Activated CD4-positive, alpha-beta T cell treated with anti-CD3 and anti-CD28 coated beads, Interleukin-2, amount 10 ng/mL, durations not matched to agents 7 days and 5 days (primary cell): ENCODE measurements around the gene IFNL3. TPM values are rescaled to one million over a fixed set of nuclear protein-coding genes. Genes with fewer than 3 reads are reported as not detected.

Experiments used
- CTCF ChIA-PET: fragments of 350-600 bp; sonication (Branson Sonifier 250); formaldehyde crosslinking; loops from one replicate; lab custom pipeline; 2021; ENCODE audit warnings: antibody characterized with exemption; lab: Charles Lee
- POLR2A ChIA-PET: fragments of 350-600 bp; sonication (Branson Sonifier 250); formaldehyde crosslinking; loops from one replicate; lab custom pipeline; 2021; ENCODE audit warnings: antibody characterized with exemption; lab: Charles Lee
- DNase-seq: peaks from one replicate; pipeline ENCODE4 v3.0.0-alpha.2; 2020
- H3K27ac Mint-ChIP-seq: one replicate; pipeline ENCODE4 v1.8.0; 2021; ENCODE audit warnings: mild to moderate bottlenecking, moderate library complexity, mixed read lengths
- H3K27me3 Mint-ChIP-seq: one replicate; pipeline ENCODE4 v1.8.0; 2021; ENCODE audit warnings: mixed read lengths
- H3K36me3 Mint-ChIP-seq: one replicate; pipeline ENCODE4 v1.8.0; 2021; ENCODE audit warnings: low read depth, mixed read lengths
- H3K4me1 Mint-ChIP-seq: one replicate; pipeline ENCODE4 v1.8.0; 2021; ENCODE audit warnings: mixed read lengths
- H3K4me3 Mint-ChIP-seq: one replicate; pipeline ENCODE4 v1.8.0; 2021; ENCODE audit warnings: mild to moderate bottlenecking, moderate library complexity, mixed read lengths
- H3K9me3 Mint-ChIP-seq: one replicate; pipeline ENCODE4 v1.8.0; 2021; ENCODE audit warnings: mixed read lengths
- total RNA-seq, 2 experiments: library from RNA; stranded (reverse); gene quantifications; one replicate each; pipeline ENCODE4 v1.2.3, GENCODE V29; 2021

Gene IFNL3
- total RNA-seq, 2 experiments from 2014 or later = not detected

DNA sequence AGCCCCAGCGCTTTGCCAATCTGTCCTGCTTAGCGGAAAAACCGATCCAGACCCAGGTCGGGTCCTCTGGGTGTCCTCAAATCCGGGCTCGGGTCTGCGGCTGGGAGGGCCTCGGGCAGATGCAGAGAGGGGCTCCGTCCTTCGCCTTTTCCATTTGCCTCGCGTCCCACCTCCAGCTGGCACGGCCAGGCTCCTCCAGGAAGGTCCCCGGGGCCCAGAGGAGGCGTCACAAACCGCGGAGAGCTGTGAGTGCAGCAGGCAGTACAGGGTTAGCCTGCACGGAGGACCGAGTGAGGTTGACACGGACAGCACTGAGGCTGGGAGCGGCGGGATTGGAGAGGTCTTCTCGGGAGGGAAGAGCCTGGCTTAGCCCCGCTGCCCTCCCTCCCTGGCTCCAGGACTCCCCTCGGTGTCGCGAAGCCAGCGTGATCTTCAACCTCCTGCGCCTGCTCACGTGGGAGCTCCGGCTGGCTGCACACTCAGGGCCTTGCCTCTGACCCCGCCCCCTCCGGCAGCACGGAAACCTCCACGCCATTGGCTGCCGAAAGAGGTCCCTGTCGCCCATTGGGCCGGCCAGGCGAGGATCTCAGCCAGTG, 20.6 kb upstream of the IFNL3 start:
- ChIA-PET CTCF (interaction anchor here (1.2 kb wide), 1 partner anchor 8 kb away, joined by 3 read pairs; no protein-coding TSS in a partner anchor), POLR2A (no interaction called here)
- H3K4me3 Mint-ChIP-seq = no peak overlapping the region
- H3K27me3 Mint-ChIP-seq = peaks cover 43% of the 10 kb centered on the region
- no peaks in the 10 kb centered on the region for H3K36me3 Mint-ChIP-seq
- H3K9me3 Mint-ChIP-seq = no peaks in the 10 kb centered on the region
- H3K27ac Mint-ChIP-seq = no peak overlapping the region
- no peak for DNase-seq
- H3K4me1 Mint-ChIP-seq = no peaks in the 10 kb centered on the region

DNA sequence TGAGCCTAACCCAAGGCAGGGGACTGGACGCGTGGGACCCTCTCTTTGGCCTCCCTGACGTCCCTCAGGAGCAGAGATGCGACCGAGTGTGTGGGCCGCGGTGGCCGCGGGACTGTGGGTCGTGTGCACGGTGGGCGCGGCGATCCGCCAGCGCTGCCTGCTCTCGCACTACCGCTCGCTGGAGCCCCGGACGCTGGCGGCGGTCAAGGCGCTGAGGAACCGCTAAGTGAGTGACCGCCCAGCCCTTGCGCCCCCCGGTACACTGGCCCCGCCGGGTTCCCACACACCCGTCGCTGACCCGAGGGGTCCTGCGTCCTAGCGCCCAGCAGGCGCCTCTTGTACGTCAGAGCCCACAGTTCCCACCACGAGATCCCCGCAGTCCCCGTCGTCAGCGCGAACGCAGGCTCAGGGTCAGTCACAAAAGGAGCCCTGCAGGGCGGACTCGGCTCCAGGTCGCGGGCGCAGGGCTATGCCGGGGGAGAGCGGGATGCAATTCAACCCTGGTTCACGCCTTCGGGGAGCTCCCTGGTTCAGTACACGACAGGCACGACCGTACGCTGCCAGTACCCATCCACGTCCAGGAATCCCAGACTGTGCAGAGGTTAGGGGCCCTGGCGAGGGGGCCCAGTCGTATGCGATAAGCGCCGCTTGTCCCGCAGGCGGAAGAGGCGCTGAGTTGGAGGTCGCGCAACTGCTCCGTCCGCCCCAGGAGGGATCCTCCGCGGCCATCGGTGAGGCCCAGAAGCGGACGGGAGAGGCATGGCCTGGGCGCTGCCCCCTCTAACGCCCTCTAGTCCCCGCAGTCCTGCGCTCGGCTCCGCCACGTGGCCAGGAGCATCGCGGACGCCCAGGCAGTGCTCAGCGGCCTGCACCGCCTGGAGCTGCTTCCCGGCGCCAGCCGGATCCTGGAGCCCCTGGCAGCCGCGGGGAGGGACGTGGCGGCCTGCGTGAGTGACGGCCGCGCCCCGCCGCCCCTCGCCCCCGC, 19.8 kb upstream of the IFNL3 start:
- H3K27me3 Mint-ChIP-seq = peaks cover 42% of the 10 kb centered on the region
- H3K36me3 Mint-ChIP-seq = no peaks in the 10 kb centered on the region
- ChIA-PET CTCF (interaction anchor here (1.2 kb wide), 1 partner anchor 9 kb away, joined by 3 read pairs; no protein-coding TSS in a partner anchor), POLR2A (no interaction called here)
- H3K27ac Mint-ChIP-seq = no peak overlapping the region
- H3K4me1 Mint-ChIP-seq = no peaks in the 10 kb centered on the region
- H3K9me3 Mint-ChIP-seq = no peaks in the 10 kb centered on the region
- H3K4me3 Mint-ChIP-seq = no peak overlapping the region
- DNase-seq = no peak

DNA sequence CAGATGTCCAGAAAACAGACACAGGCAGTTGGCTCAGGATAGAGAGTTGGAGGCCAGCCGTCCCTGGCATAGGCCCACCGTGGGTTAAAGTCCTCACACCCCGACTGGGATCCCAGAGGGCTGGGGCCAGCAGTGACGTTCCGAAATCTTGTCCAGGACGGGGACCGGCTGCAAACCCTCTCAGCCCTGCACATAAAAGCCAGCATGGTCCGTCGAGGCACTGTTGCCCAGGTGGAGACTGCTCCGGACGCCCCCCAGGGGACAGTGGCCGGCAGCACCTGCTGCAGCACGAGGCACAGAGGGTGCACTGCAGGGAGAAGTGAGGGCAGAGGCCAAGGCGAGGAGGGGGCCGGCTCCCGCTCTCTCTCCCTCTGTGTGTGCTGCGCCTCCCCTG, 19.1 kb upstream of the IFNL3 start:
- no peaks in the 10 kb centered on the region for H3K36me3 Mint-ChIP-seq

DNA sequence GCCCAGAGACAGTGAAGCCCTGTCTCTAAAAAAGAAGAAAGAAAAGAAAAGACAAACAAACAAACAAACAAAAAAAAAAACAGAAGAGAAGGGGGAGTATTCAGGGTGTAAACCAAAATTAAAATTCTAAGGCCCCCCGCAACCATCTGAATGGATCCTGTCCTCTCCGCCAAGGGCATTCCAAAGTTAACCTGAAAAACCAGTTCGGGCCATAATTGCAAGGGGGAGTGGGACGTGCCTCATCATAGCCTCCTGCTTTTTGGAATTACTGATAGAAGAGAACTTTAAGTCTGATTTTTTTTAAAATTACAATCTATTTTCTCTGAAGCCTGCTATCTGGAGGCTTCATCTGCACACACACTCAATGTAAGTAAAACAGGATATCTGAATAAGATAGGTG, 17.7 kb upstream of the IFNL3 start:
- Mint-ChIP-seq H3K9me3 (no peaks in the 10 kb centered on the region), H3K36me3 (no peaks in the 10 kb centered on the region), H3K4me3 (no peak overlapping the region), H3K4me1 (no peaks in the 10 kb centered on the region), H3K27ac (no peak overlapping the region), H3K27me3 (peaks cover 40% of the 10 kb centered on the region)
- ChIA-PET CTCF (interaction anchor here (0.5 to 0.8 kb wide), 2 partner anchors 51 to 412 kb away, joined by 3 to 5 read pairs; no protein-coding TSS in a partner anchor), POLR2A (no interaction called here)
- no peak for DNase-seq

More for the DNA sequence above, 19.1 kb upstream of the IFNL3 start:
- Mint-ChIP-seq H3K9me3 (no peaks in the 10 kb centered on the region), H3K27ac (no peak overlapping the region), H3K27me3 (peaks cover 42% of the 10 kb centered on the region), H3K4me1 (no peaks in the 10 kb centered on the region), H3K4me3 (no peak overlapping the region)
- no peak for DNase-seq
- ChIA-PET CTCF (no interaction called here), POLR2A (interaction anchor here (0.6 kb wide), 1 partner anchor 26 kb away, joined by 4 read pairs; no protein-coding TSS in a partner anchor)

DNA sequence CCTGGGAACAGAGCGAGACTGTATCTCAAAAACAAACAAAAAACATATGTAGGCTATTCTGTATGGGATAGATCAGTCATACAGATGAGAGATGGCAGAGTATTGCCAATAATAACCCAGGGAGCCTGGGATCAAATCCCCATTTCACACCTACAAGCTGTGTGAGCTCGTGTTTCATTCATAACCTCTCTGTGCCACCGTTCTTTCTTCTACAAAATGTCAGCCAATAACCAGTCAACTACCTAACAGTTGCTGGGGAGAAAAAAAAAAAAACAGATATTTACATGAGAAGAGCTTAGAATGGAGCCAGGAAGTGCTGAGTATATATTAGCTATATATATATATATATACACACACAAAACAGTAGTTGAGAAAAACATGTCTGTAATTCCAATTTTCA, 16.9 kb upstream of the IFNL3 start:
- H3K36me3 Mint-ChIP-seq = no peaks in the 10 kb centered on the region
- peaks cover 37% of the 10 kb centered on the region for H3K27me3 Mint-ChIP-seq
- no peak for DNase-seq
- no peak overlapping the region for H3K27ac Mint-ChIP-seq
- no peak overlapping the region for H3K4me3 Mint-ChIP-seq
- H3K4me1 Mint-ChIP-seq = no peaks in the 10 kb centered on the region
- no peaks in the 10 kb centered on the region for H3K9me3 Mint-ChIP-seq
- POLR2A ChIA-PET = no interaction called here
- CTCF ChIA-PET = interaction anchor here (0.8 kb wide), 1 partner anchor 412 kb away, joined by 5 read pairs; no protein-coding TSS in a partner anchor

DNA sequence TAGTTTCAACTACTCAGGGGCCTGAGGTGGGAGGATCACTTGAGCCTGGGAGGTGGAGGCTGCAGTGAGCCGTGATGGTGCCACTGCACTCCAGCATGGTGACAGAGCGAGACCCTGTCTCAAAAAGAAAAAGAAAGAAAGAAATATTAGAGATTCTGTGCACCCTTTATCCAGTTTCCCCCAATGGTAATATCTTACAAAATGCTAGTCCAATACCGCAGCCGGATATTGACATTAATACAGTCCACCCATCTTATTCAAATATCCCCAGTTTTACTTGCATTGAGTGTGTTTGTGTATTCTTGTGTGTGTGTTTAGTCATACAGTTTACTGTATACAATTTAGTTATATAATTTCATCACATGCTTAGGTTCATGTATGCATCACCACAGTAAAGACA, 12.4 kb upstream of the IFNL3 start:
- CTCF ChIA-PET = no interaction called here
- Mint-ChIP-seq H3K27me3 (peaks cover 7% of the 10 kb centered on the region), H3K4me1 (peaks cover 7% of the 10 kb centered on the region), H3K4me3 (no peak overlapping the region), H3K27ac (no peak overlapping the region), H3K36me3 (no peaks in the 10 kb centered on the region), H3K9me3 (no peaks in the 10 kb centered on the region)
- POLR2A ChIA-PET = interaction anchor here (0.8 kb wide), 1 partner anchor 46 kb away, joined by 3 read pairs; no protein-coding TSS in a partner anchor
- no peak for DNase-seq

DNA sequence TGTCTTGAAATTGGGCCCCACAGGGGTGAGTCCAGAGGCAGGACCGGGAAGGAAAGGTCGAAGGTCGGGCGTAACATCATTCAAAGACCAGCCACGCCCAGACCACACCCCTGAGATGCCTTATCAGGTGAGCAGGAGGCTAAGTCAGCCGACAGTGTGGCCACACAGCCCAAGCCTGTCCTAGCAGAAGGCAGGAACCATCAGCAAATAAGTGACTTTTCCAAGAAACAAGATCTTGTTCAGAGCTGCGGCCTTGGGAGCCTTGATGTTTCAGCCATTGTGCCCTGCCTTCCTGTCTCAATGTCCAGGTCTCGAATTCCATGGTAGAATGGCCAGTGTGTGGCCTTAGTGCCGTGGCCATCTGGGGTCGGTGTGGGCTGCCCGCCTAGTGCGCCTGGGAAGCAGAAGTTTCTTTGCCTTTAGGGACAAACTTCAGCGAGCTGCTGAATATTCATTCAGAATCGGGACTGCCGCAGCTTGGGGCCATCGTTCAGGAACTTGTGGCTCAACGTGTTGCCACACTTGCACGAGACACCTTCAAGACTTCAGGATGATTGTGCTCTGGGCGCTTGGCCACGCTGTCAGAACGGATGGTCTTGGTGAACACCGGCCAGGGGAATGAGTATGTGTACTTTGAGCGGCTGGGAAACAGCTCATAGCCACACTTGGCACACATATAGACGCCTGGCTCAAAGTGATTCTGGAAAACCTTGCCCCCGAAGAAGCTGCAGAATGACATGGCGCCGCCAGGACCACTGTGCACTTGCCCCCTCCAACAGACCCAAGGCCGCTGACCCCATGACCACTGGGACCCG, 9.9 kb upstream of the IFNL3 start:
- Mint-ChIP-seq H3K27me3 (peaks cover 2% of the 10 kb centered on the region), H3K9me3 (no peaks in the 10 kb centered on the region), H3K36me3 (no peaks in the 10 kb centered on the region), H3K4me1 (peaks cover 12% of the 10 kb centered on the region), H3K4me3 (no peak overlapping the region), H3K27ac (no peak overlapping the region)
- DNase-seq = no peak
- CTCF ChIA-PET = no interaction called here
- POLR2A ChIA-PET = no interaction called here

DNA sequence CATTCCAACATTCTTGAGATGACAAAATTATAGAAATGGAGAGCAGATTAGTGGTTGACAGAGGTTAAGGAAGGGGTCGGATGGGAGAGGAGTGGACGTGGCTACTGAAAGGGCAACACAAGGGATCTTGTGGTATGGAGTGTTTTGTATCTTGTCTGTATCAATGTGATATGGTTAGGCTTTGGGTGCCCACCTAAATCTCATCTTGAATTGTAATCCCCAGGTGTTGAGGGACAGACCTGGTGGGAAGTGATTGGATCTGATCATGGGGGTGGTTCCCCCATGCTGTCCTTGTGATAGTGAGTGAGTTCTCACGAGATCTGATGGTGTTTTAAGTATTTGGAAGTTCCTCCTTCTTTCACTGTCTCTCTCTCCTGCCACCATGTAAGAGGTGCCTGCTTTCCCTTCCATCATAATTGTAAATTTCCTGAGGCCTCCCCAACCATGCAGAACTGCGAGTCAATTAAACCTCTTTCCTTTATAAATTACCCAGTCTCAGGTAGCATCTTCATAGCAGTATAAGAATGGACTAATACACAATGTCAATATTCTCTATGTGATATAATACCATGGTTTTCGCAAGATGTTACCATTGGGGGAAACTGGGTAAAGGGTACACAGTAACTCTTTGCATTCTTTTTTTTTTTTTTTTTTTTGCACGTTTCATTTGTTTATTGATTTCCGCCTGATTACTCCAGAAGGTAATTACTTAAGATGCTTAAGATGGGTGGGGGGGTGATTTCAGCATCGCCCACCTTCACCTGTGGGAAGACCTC, 8.8 kb upstream of the IFNL3 start:
- H3K27ac Mint-ChIP-seq = no peak overlapping the region
- peaks cover 12% of the 10 kb centered on the region for H3K4me1 Mint-ChIP-seq
- DNase-seq = no peak
- CTCF ChIA-PET = no interaction called here
- no peaks in the 10 kb centered on the region for H3K9me3 Mint-ChIP-seq
- H3K27me3 Mint-ChIP-seq = peaks cover 6% of the 10 kb centered on the region
- no peak overlapping the region for H3K4me3 Mint-ChIP-seq
- POLR2A ChIA-PET = no interaction called here
- no peaks in the 10 kb centered on the region for H3K36me3 Mint-ChIP-seq

DNA sequence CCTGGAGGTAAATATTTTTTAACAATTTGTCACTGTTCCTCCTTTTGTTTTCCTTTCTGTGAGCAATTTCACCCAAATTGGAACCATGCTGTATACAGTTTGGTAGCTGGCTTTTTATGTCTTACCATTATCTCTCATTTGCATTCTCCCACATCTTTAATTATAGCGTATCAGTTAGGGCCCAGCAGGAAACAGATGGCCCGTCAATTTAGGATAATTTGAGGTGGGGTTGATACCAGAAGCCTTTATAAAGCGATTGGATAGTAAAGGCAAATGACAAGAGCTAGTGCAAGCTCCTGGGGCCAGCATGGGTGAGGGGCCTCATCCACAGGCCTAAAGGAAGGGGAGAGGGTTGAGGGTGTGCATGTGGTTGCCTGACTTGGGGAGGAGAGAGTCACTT, 7.7 kb upstream of the IFNL3 start:
- Mint-ChIP-seq H3K9me3 (no peaks in the 10 kb centered on the region), H3K27me3 (peaks cover 6% of the 10 kb centered on the region), H3K27ac (no peak overlapping the region), H3K4me3 (no peak overlapping the region), H3K4me1 (peaks cover 12% of the 10 kb centered on the region), H3K36me3 (no peaks in the 10 kb centered on the region)
- ChIA-PET CTCF (no interaction called here), POLR2A (no interaction called here)
- no peak for DNase-seq

DNA sequence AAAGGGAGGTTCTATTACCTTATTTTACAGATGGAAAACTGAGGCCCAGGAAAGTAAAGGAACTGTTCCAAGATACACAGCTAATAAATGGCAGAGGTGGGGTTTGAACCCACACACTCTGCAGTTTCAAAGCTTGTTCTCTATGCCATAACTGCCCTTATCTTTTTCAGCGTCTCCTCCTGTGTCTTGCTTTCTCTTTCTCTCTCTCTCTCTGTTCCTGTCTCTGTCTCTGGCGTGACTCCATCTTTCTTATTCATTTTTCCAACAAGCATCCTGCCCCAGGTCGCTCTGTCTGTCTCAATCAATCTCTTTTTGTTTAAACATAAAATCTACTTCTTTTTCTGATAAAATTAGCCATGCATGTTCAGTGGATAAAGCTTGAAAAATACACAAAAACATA, 7.0 kb upstream of the IFNL3 start:
- Mint-ChIP-seq H3K9me3 (no peaks in the 10 kb centered on the region), H3K27me3 (peaks cover 10% of the 10 kb centered on the region), H3K27ac (no peak overlapping the region), H3K4me3 (no peak overlapping the region), H3K36me3 (no peaks in the 10 kb centered on the region), H3K4me1 (peaks cover 12% of the 10 kb centered on the region)
- CTCF ChIA-PET = no interaction called here
- POLR2A ChIA-PET = no interaction called here
- no peak for DNase-seq

DNA sequence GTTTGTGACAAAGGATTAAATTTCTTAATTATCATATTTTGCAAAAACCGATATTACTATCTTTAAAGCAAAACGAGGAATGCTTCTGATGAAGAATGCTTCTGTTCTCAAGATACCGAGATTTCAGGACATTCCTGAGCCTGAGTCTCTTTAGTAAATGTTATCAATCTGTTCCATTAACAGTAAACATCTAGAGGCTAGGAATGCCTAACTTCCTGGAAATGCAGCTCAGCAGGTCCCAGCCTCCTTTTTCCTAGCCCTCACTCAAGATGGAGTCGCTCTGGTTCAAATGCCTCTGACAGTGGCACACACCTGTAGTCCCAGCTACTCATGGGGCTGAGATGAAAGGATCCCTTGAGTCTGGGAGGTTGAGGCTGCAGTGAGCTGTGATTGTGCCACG, 6.3 kb upstream of the IFNL3 start:
- POLR2A ChIA-PET = no interaction called here
- no peak for DNase-seq
- no peak overlapping the region for H3K27ac Mint-ChIP-seq
- H3K4me1 Mint-ChIP-seq = peaks cover 12% of the 10 kb centered on the region
- no peaks in the 10 kb centered on the region for H3K36me3 Mint-ChIP-seq
- CTCF ChIA-PET = interaction anchor here (0.6 kb wide), 1 partner anchor 125 kb away, joined by 3 read pairs; no protein-coding TSS in a partner anchor
- H3K4me3 Mint-ChIP-seq = no peak overlapping the region
- H3K9me3 Mint-ChIP-seq = no peaks in the 10 kb centered on the region
- H3K27me3 Mint-ChIP-seq = peaks cover 11% of the 10 kb centered on the region

DNA sequence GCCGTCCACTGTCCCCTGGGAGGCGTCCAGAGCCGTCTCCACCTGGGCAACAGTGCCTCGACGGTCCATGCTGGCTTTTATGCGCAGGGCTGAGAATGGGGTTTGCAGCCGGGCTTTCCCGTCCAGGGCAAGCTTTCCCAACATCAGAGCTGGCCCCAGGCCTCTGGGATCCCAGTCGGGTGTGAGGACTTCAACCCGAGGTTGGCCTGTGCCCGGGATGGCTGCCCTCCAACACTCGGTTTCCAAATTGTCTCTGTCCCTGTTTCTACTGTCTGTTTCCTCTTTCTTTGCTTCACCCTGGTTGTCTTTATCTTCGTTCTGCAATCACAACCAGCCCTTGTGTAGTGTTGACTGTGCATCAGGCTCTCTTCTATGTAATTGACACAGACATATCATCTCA, 4.0 kb upstream of the IFNL3 start, which contains the start of gene IFNL4:
IFNL4 (minus strand) TSS at position 51 of the 400 bp plus-strand sequence.
- Mint-ChIP-seq H3K36me3 (no peaks in the 10 kb centered on the region), H3K9me3 (no peaks in the 10 kb centered on the region), H3K27me3 (peaks cover 11% of the 10 kb centered on the region), H3K27ac (no peak within 1 kb of the TSS), H3K4me3 (no peak within 1 kb of the TSS), H3K4me1 (peaks cover 12% of the 10 kb centered on the region)
- ChIA-PET CTCF (interaction anchor here (0.7 kb wide), 1 partner anchor 97 kb away, joined by 3 read pairs; no protein-coding TSS in a partner anchor), POLR2A (no interaction called here)
- no peak for DNase-seq
